HEK293T (cell line): ENCODE data around the gene TMEM60.

Experiments
- ELF4 ChIP-seq: fragments of 450-650 bp; IDR thresholded peaks from 2 replicates; pipeline ENCODE4 v1.6.1; 2017; ENCODE audit warnings: antibody characterized with exemption
- FOXK2 ChIP-seq: fragments of 450-650 bp; IDR thresholded peaks from 2 replicates; pipeline ENCODE4 v1.6.1; 2016; ENCODE audit warnings: mild to moderate bottlenecking
- HDGF ChIP-seq: fragments of 450-650 bp; IDR thresholded peaks from 2 replicates; pipeline ENCODE4 v1.6.1; 2017; ENCODE audit warnings: antibody characterized with exemption, borderline replicate concordance
- NFRKB ChIP-seq: fragments of 450-650 bp; IDR thresholded peaks from 2 replicates; pipeline ENCODE4 v1.6.1; 2016; ENCODE audit warnings: mild to moderate bottlenecking, moderate library complexity
- SP1 ChIP-seq: fragments of 450-650 bp; IDR thresholded peaks from 2 replicates; pipeline ENCODE4 v1.6.1; 2017
- SUZ12 ChIP-seq: fragments of 450-650 bp; IDR thresholded peaks from 2 replicates; pipeline ENCODE4 v1.6.1; 2016; ENCODE audit warnings: mild to moderate bottlenecking
- TARDBP ChIP-seq: fragments of 450-650 bp; IDR thresholded peaks from 2 replicates; pipeline ENCODE4 v1.6.1; 2016
- ZNF384 ChIP-seq: fragments of 450-650 bp; IDR thresholded peaks from 2 replicates; pipeline ENCODE4 v1.6.1; 2016
- TF ChIP-seq, protein P1 (sequence below): fragments of 450-650 bp; IDR thresholded peaks from 2 replicates; pipeline ENCODE4 v1.6.1; 2016

DNA sequence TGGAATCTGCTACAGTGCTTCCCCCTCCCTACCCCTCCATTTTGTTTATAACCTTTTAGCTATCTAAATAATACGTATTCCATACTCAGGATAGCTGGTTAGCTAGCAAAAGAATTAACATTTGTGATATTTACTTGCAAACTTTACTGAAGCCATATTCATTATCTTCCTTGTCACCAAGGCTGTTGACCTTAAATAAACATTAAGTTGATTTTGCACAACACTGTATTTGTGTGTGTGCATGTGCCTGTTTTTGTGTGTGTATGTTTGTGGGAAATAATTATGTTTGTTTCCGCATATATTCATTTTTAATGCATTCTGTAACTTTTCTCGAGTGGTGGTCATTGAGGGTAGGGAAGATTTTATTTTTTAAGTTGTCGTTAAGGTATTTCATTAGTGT is 15.9 kb downstream of the TMEM60 start:
- TF ChIP-seq ELF4 (no peak), SP1 (no peak), FOXK2 (no peak), HDGF (no peak), NFRKB (no peak), ZNF384 (no peak), SUZ12 (no peak), TARDBP (no peak)
- TF ChIP-seq, protein P1, sequence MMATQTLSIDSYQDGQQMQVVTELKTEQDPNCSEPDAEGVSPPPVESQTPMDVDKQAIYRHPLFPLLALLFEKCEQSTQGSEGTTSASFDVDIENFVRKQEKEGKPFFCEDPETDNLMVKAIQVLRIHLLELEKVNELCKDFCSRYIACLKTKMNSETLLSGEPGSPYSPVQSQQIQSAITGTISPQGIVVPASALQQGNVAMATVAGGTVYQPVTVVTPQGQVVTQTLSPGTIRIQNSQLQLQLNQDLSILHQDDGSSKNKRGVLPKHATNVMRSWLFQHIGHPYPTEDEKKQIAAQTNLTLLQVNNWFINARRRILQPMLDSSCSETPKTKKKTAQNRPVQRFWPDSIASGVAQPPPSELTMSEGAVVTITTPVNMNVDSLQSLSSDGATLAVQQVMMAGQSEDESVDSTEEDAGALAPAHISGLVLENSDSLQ: no peak
